Endometrial microvascular endothelial cells (primary cell): ENCODE data around the gene TMEM270. TPM values are rescaled to one million over a fixed set of nuclear protein-coding genes. Genes with fewer than 3 reads are reported as not detected.
"Not testable (repeated sequence)": the region's sequence is repeated elsewhere in the genome, so short reads cannot be mapped to it uniquely, and the experiment has no call there.

Experiments
- in situ Hi-C: cut with HindIII; loops from 2 replicates; pipeline ENCODE4 v1.10.0; 2017; ENCODE audit warnings: low sequenced_read_pairs, low pct_unique_long_range_greater_than_20kb; ENCODE audit errors: inconsistent ontology term
- total RNA-seq: library from RNA; depleted of rRNA; stranded (reverse); fragments of >200 nt; gene quantifications from one replicate; pipeline ENCODE4 v1.2.3, GENCODE V29; 2015; ENCODE audit errors: inconsistent ontology term

The TMEM270 gene
- total RNA-seq, 1 donor from 2014 or later = not detected

- in situ Hi-C loops = no loop called here
These were observed 29.4 kb upstream of the TMEM270 start for GRCh38 chr7:73831584-73831833.

GRCh38 chr7:73831834-73832651 lies 28.9 kb upstream of the TMEM270 start:
- in situ Hi-C loops = no loop called here

- in situ Hi-C loops = no loop called here
These were observed 28.2 kb upstream of the TMEM270 start for GRCh38 chr7:73832806-73833205.

GRCh38 chr7:73833251-73833919 lies 27.6 kb upstream of the TMEM270 start:
- in situ Hi-C loops = no loop called here

GRCh38 chr7:73834626-73835191 lies 26.2 kb upstream of the TMEM270 start:
- in situ Hi-C loops = no loop called here

GRCh38 chr7:73837167-73837566 lies 23.8 kb upstream of the TMEM270 start:
- in situ Hi-C loops = not testable (repeated sequence)

- in situ Hi-C loops = no loop called here
These were observed 22.3 kb upstream of the TMEM270 start for GRCh38 chr7:73838642-73839041.

GRCh38 chr7:73839290-73839689 lies 21.7 kb upstream of the TMEM270 start:
- in situ Hi-C loops = no loop called here

- in situ Hi-C loops = no loop called here
These were observed 20.9 kb upstream of the TMEM270 start for GRCh38 chr7:73839743-73840714.

GRCh38 chr7:73840715-73841379 lies 20.1 kb upstream of the TMEM270 start:
- in situ Hi-C loops = no loop called here

- in situ Hi-C loops = no loop called here
These were observed 19.3 kb upstream of the TMEM270 start for GRCh38 chr7:73841689-73842066.

- in situ Hi-C loops = no loop called here
These were observed 18.6 kb upstream of the TMEM270 start, which contains the start of gene METTL27 for GRCh38 chr7:73842067-73842976. Gene METTL27, minus strand, starts transcription at chr7:73842516. Its CDS starts 376 bp downstream, at chr7:73842140.

GRCh38 chr7:73844131-73844547 lies 16.8 kb upstream of the TMEM270 start:
- in situ Hi-C loops = no loop called here

- in situ Hi-C loops = no loop called here
These were observed 16.0 kb upstream of the TMEM270 start for GRCh38 chr7:73844848-73845460.

- in situ Hi-C loops = not testable (repeated sequence)
These were observed 15.2 kb upstream of the TMEM270 start for GRCh38 chr7:73845701-73846195.

GRCh38 chr7:73847941-73848723 lies 12.8 kb upstream of the TMEM270 start:
- in situ Hi-C loops = no loop called here
